GM21619 (cell line): ENCODE measurements around the gene ZNF761.
A peak's percentile ranks its signal among the peaks of the same experiment; 100 is the strongest.
"Not testable (repeated sequence)": the region's sequence is repeated elsewhere in the genome, so short reads cannot be mapped to it uniquely, and the experiment has no call there.

ENCODE experiments used
- ATAC-seq: cut with Tn5 transposase; IDR thresholded peaks from one replicate; pipeline ENCODE4 v1.9.1; 2021; ENCODE audit not compliant: unreplicated experiment

Gene ZNF761

GRCh38 chr19:53455828-53456227, 24.0 kb downstream of the ZNF761 start:
- ATAC-seq = no peak

GRCh38 chr19:53460131-53460721, 28.4 kb downstream of the ZNF761 start:
- not testable (repeated sequence) for ATAC-seq

- ATAC-seq = no peak
Measured at GRCh38 chr19:53461866-53462265, 30.1 kb downstream of the ZNF761 start.

- ATAC-seq = no peak
Measured at GRCh38 chr19:53462861-53463260, 31.1 kb downstream of the ZNF761 start.

GRCh38 chr19:53463263-53463662, 31.5 kb downstream of the ZNF761 start:
- ATAC-seq = no peak

- ATAC-seq = no peak
Measured at GRCh38 chr19:53466726-53467484, 35.1 kb downstream of the ZNF761 start.

GRCh38 chr19:53467485-53468262, 35.9 kb downstream of the ZNF761 start, which contains the start of gene ZNF813:
TSS of gene ZNF813 (plus strand) at chr19:53467733. CDS start at chr19:53483823, 16,090 bp downstream.
- ATAC-seq = peak; percentile 88

GRCh38 chr19:53468628-53469027, 36.8 kb downstream of the ZNF761 start:
- ATAC-seq = not testable (repeated sequence)

- ATAC-seq = no peak
Measured at GRCh38 chr19:53471916-53472315, 40.1 kb downstream of the ZNF761 start.

- ATAC-seq = not testable (repeated sequence)
Measured at GRCh38 chr19:53474832-53475231, 43.0 kb downstream of the ZNF761 start.

GRCh38 chr19:53475470-53475869, 43.7 kb downstream of the ZNF761 start:
- not testable (repeated sequence) for ATAC-seq

GRCh38 chr19:53483751-53484150, 52.0 kb downstream of the ZNF761 start:
- not testable (repeated sequence) for ATAC-seq

GRCh38 chr19:53485046-53486004, 53.5 kb downstream of the ZNF761 start:
- ATAC-seq = no peak

- no peak for ATAC-seq
Measured at GRCh38 chr19:53492153-53492552, 60.4 kb downstream of the ZNF761 start.

- not testable (repeated sequence) for ATAC-seq
Measured at GRCh38 chr19:53497311-53498023, 65.7 kb downstream of the ZNF761 start.

GRCh38 chr19:53498024-53498395, 66.2 kb downstream of the ZNF761 start:
- not testable (repeated sequence) for ATAC-seq

- not testable (repeated sequence) for ATAC-seq
Measured at GRCh38 chr19:53503151-53503550, 71.4 kb downstream of the ZNF761 start.

GRCh38 chr19:53503671-53504364, 72.0 kb downstream of the ZNF761 start:
- ATAC-seq = not testable (repeated sequence)

GRCh38 chr19:53504365-53504703, 72.5 kb downstream of the ZNF761 start:
- ATAC-seq = not testable (repeated sequence)
